ENCODE data around the gene RAD51. TPM values are rescaled to one million over a fixed set of nuclear protein-coding genes. Genes with fewer than 3 reads are reported as not detected.
A peak's percentile ranks its signal among the peaks of the same experiment; 100 is the strongest.

The RAD51 gene
- total RNA-seq, 2 donors from 2014 or later, result 2.3 TPM; not detected in 1

- peaks cover 7% of the 10 kb centered on the region for H3K4me1 ChIP-seq
Observed at GRCh38 chr15:40770147-40770721, 75.3 kb downstream of the RAD51 start.

GRCh38 chr15:40771242-40771641, 76.3 kb downstream of the RAD51 start:
- ATAC-seq (no peak), DNase-seq (no peak)
- Histone ChIP-seq H3K27ac (no peak overlapping the region), H3K36me3 (replicated peaks in 1 of 2; ENCODE audit: insufficient read depth in 1 of 2, low read depth in 2 of 2) (peaks cover under 1 to 21% of the 10 kb centered on the region in 2 donors), H3K9me3 (no peaks in the 10 kb centered on the region), H3K27me3 (no peaks in the 10 kb centered on the region), H3K4me1 (no peaks in the 10 kb centered on the region), H3K4me3 (no peak overlapping the region)
- no peak for TF ChIP-seq POLR2A (IDR thresholded peaks at IDR 0.05)
- TF ChIP-seq CTCF (IDR thresholded peaks at IDR 0.05), result no peak
- 95 to 100% methylated on average over 2 to 5 of the region's 5 CpGs for WGBS, 2 donors
- intact Hi-C loops (cut with DNase I), result loop anchor here (10.0 kb wide), 1 partner anchor 76 kb away; the partner anchor contains the start of gene RAD51

More at GRCh38 chr15:40770147-40770721, 75.3 kb downstream of the RAD51 start:
- Histone ChIP-seq H3K36me3 (replicated peaks in 1 of 2; ENCODE audit: insufficient read depth in 1 of 2, low read depth in 2 of 2) (peaks cover 0 to 12% of the 10 kb centered on the region in 2 donors), H3K9me3 (no peaks in the 10 kb centered on the region), H3K27me3 (no peaks in the 10 kb centered on the region), H3K4me3 (no peak overlapping the region), H3K27ac (peak overlapping the region in 3 of 4 donors; percentile 26 to 46 (median 31))
- DNase-seq (no peak), ATAC-seq (no peak)
- 63 to 77% methylated on average over 2 to 12 of the region's 17 CpGs for WGBS, 2 donors
- intact Hi-C loops (cut with DNase I), result loop anchor here (10.0 kb wide), 1 partner anchor 75 kb away; the partner anchor contains the start of gene RAD51
- TF ChIP-seq CTCF (IDR thresholded peaks at IDR 0.05), result no peak
- TF ChIP-seq POLR2A (IDR thresholded peaks at IDR 0.05), result no peak

GRCh38 chr15:40772014-40772413, 77.0 kb downstream of the RAD51 start:
- WGBS, 2 donors, result 91% methylated on average over 12 to 13 of the region's 13 CpGs
- H3K27ac ChIP-seq, result no peak overlapping the region
- H3K27me3 ChIP-seq, result no peaks in the 10 kb centered on the region
- DNase-seq (no peak), ATAC-seq (no peak)
- H3K4me3 ChIP-seq, result no peak overlapping the region
- H3K36me3 ChIP-seq (replicated peaks in 1 of 2; ENCODE audit: insufficient read depth in 1 of 2, low read depth in 2 of 2), result peaks cover 8 to 21% of the 10 kb centered on the region in 2 donors
- no peaks in the 10 kb centered on the region for H3K4me1 ChIP-seq
- TF ChIP-seq CTCF (IDR thresholded peaks at IDR 0.05) (no peak), POLR2A (IDR thresholded peaks at IDR 0.05) (no peak)
- intact Hi-C loops (cut with DNase I), result loop anchor here (10.0 kb wide), 1 partner anchor 77 kb away; the partner anchor contains the start of gene RAD51
- no peaks in the 10 kb centered on the region for H3K9me3 ChIP-seq

- no peak for DNase-seq
- intact Hi-C loops (cut with DNase I), result loop anchor here (10.0 kb wide), 1 partner anchor 79 kb away; the partner anchor contains the start of gene RAD51
- WGBS, 2 donors, result 89 to 92% methylated on average over 8 of the region's 8 CpGs
Observed at GRCh38 chr15:40773496-40773895, 78.5 kb downstream of the RAD51 start.

More at GRCh38 chr15:40773496-40773895, 78.5 kb downstream of the RAD51 start:
- Histone ChIP-seq H3K4me3 (no peak overlapping the region), H3K4me1 (no peaks in the 10 kb centered on the region), H3K27me3 (no peaks in the 10 kb centered on the region), H3K36me3 (replicated peaks in 1 of 2; ENCODE audit: insufficient read depth in 1 of 2, low read depth in 2 of 2) (peaks cover 8 to 23% of the 10 kb centered on the region in 2 donors), H3K27ac (no peak overlapping the region), H3K9me3 (no peaks in the 10 kb centered on the region)
- no peak for ATAC-seq
- no peak for TF ChIP-seq CTCF (IDR thresholded peaks at IDR 0.05)
- TF ChIP-seq POLR2A (IDR thresholded peaks at IDR 0.05), result no peak
